Measurements from ENCODE around the gene ADGRV1.

The ADGRV1 gene

DNA sequence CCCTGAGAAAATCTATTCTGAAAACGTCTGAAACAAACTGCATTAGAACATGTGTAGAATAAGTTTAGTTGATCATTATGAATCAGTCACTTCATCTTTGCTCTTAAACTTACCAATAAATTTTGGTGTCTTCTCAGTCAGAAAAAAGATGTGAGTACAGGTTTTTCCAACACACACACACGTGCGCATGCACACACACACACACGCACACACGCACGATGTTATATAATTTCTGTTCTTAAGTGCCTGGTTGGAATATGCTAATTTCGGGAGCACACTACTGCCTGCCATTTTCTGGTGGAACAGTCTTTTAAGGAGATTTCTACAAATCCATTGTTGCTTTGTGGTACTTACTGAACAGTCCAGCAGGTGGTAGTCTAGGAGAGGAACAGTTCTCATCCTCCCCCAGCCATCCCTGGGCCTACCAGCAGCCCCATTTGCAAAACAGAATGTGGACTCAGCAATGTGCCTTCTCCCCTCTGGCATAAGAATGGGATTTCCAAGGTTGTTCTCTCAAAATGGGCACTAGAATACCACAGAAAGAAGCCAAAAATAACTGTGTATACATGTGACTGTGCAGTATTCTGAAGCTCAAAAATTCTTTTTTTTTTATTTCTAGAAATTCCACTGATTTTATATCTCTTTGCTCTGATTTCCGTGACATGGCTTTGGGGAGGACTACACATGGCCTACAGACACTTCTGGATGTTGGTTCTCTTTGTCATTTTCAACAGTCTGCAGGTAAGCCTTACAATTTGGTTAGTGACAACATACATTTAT lies 543.2 kb downstream of the ADGRV1 start (continued):
- TF ChIP-seq ZNF768 (tag by site-specific recombination; IDR thresholded peaks at IDR 0.05) (no peak), ZNF792 (tag by site-specific recombination; IDR thresholded peaks at IDR 0.05) (no peak)
- TF ChIP-seq, protein P1, sequence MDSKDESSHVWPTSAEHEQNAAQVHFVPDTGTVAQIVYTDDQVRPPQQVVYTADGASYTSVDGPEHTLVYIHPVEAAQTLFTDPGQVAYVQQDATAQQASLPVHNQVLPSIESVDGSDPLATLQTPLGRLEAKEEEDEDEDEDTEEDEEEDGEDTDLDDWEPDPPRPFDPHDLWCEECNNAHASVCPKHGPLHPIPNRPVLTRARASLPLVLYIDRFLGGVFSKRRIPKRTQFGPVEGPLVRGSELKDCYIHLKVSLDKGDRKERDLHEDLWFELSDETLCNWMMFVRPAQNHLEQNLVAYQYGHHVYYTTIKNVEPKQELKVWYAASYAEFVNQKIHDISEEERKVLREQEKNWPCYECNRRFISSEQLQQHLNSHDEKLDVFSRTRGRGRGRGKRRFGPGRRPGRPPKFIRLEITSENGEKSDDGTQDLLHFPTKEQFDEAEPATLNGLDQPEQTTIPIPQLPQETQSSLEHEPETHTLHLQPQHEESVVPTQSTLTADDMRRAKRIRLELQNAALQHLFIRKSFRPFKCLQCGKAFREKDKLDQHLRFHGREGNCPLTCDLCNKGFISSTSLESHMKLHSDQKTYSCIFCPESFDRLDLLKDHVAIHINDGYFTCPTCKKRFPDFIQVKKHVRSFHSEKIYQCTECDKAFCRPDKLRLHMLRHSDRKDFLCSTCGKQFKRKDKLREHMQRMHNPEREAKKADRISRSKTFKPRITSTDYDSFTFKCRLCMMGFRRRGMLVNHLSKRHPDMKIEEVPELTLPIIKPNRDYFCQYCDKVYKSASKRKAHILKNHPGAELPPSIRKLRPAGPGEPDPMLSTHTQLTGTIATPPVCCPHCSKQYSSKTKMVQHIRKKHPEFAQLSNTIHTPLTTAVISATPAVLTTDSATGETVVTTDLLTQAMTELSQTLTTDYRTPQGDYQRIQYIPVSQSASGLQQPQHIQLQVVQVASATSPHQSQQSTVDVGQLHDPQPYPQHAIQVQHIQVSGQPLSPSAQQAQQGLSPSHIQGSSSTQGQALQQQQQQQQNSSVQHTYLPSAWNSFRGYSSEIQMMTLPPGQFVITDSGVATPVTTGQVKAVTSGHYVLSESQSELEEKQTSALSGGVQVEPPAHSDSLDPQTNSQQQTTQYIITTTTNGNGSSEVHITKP (tag by site-specific recombination; IDR thresholded peaks at IDR 0.05): peak; percentile 47

DNA sequence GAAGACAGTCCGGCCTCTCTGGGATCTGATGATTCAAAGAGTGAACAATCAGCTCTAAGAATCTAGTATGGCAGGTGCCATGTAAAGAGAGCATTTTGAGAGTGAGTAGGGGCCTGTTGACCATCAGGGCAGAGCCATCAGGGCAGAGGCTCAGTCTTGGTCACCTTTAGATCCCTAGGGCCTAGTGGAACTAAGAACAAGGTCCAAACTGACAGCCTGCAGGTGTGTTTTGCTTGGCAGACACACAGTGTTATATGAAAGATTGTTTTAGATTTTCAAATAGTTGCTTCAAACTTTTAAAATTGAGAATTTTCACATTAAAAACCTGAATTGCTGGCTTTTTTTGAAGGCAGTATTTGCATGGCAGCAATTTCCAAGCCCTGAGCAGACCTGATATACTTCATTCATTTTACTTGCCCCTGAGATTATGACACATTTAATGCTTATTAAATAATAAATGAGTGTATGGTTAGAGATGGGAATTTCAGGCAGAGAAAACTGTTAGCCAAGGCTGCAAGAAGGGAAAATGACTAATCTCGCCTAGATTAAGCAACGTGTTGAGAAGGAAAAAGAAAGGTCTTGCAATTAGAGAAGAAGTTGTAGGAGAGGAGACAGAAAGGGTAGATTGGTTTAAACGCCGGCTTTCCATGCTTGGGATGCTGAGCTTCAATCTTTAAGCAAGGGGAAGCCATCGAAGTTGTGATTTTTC lies 544.9 kb downstream of the ADGRV1 start:
- Histone ChIP-seq H3K4me1 (ENCODE audit: control insufficient read depth, insufficient read depth, low read length) (no peaks in the 10 kb centered on the region), H3K4me3 (ENCODE audit: low read depth, low read length) (no peak overlapping the region), H3K36me3 (ENCODE audit: control insufficient read depth in 2 of 2, insufficient read depth in 1 of 2, low read length in 2 of 2) (peaks cover 0 to 12% of the 10 kb centered on the region in 2 experiments; a peak in 2 of 3 replicates), H3K9me3 (ENCODE audit: control insufficient read depth, insufficient read depth, low read depth, low read length) (no peaks in the 10 kb centered on the region), H3K27ac (ENCODE audit: extremely low read depth, low read depth, low read length) (no peak overlapping the region)
- ChIA-PET POLR2A (no interaction called here), CTCF (interaction anchor here (0.6 to 4.6 kb wide), 7 partner anchors 30 to 316 kb away, joined by 3 to 71 read pairs (median 4); partner anchors contain the start of gene ARRDC3)
- TF ChIP-seq ZNF544 (tag by site-specific recombination; IDR thresholded peaks at IDR 0.05): no peak
- TF ChIP-seq ZNF24 (tag by site-specific recombination; IDR thresholded peaks at IDR 0.05): no peak
- no peak for TF ChIP-seq YY2 (tag by site-specific recombination; IDR thresholded peaks at IDR 0.05)
- TF ChIP-seq KLF8 (tag by site-specific recombination; IDR thresholded peaks at IDR 0.05): no peak
- no peak for TF ChIP-seq ZEB2 (tag by site-specific recombination; IDR thresholded peaks at IDR 0.05)
- TF ChIP-seq HOXC10 (CRISPR knock-in tag; IDR thresholded peaks at IDR 0.05): no peak
- no peak for TF ChIP-seq SP7 (tag by site-specific recombination; IDR thresholded peaks at IDR 0.05)
- no peak for TF ChIP-seq ZNF660 (tag by site-specific recombination; IDR thresholded peaks at IDR 0.05)
- no peak for TF ChIP-seq ZNF354C (tag by site-specific recombination; IDR thresholded peaks at IDR 0.05; ENCODE audit: borderline replicate concordance, low read depth)
- TF ChIP-seq ZNF350 (tag by site-specific recombination; IDR thresholded peaks at IDR 0.05): no peak
- no peak for TF ChIP-seq ZNF324 (tag by site-specific recombination; IDR thresholded peaks at IDR 0.05)
- TF ChIP-seq ZBTB17 (tag by site-specific recombination; IDR thresholded peaks at IDR 0.05): no peak
- no peak for TF ChIP-seq ZNF621 (tag by site-specific recombination; IDR thresholded peaks at IDR 0.05)
- TF ChIP-seq, protein P2, sequence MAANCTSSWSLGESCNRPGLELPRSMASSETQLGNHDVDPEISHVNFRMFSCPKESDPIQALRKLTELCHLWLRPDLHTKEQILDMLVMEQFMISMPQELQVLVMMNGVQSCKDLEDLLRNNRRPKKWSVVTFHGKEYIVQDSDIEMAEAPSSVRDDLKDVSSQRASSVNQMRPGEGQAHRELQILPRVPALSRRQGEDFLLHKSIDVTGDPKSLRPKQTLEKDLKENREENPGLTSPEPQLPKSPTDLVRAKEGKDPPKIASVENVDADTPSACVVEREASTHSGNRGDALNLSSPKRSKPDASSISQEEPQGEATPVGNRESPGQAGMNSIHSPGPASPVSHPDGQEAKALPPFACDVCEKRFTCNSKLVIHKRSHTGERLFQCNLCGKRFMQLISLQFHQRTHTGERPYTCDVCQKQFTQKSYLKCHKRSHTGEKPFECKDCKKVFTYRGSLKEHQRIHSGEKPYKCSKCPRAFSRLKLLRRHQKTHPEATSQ (tag by site-specific recombination; IDR thresholded peaks at IDR 0.05): no peak
- no peak for TF ChIP-seq IKZF3 (tag by site-specific recombination; IDR thresholded peaks at IDR 0.05)
- no peak for TF ChIP-seq ZNF394 (tag by site-specific recombination; IDR thresholded peaks at IDR 0.05; ENCODE audit: borderline replicate concordance)
- TF ChIP-seq GFI1B (tag by site-specific recombination; IDR thresholded peaks at IDR 0.05): no peak
- no peak for TF ChIP-seq RBAK (tag by site-specific recombination; IDR thresholded peaks at IDR 0.05)
- TF ChIP-seq ZNF184 (tag by site-specific recombination; IDR thresholded peaks at IDR 0.05): no peak
- TF ChIP-seq ZNF664 (tag by site-specific recombination; IDR thresholded peaks at IDR 0.05): no peak
